Adrenal gland (tissue), 5 donors: ENCODE measurements around the gene ARTN.

ENCODE experiments used
- POLR2A ChIP-seq, 2 donors: fragments of 450-650 bp; IDR thresholded peaks; one replicate each; pipeline ENCODE4 v1.6.1; 2017; ENCODE audit warnings: antibody characterized with exemption in 2 of 2, mild to moderate bottlenecking in 2 of 2, moderate library complexity in 1 of 2
- TF ChIP-seq, protein P1 (sequence below), 6 experiments: fragments of 450-650 bp in 4 of 6; fragments of 200-600 bp in 2 of 6; sonication (generic) in 1 of 6; IDR thresholded peaks; 1 replicate in 5 of 6; 2 replicates in 1 of 6; pipeline versions ENCODE4 v1.5.1 to v1.8.0; 2016 to 2021; ENCODE audit warnings: antibody characterized with exemption in 6 of 6, mild to moderate bottlenecking in 2 of 6, moderate library complexity in 1 of 6
- donor health status: DM: no; HTN: no; CAD: no.

- TF ChIP-seq POLR2A (IDR thresholded peaks at IDR 0.05), result no peak
- TF ChIP-seq, protein P1, sequence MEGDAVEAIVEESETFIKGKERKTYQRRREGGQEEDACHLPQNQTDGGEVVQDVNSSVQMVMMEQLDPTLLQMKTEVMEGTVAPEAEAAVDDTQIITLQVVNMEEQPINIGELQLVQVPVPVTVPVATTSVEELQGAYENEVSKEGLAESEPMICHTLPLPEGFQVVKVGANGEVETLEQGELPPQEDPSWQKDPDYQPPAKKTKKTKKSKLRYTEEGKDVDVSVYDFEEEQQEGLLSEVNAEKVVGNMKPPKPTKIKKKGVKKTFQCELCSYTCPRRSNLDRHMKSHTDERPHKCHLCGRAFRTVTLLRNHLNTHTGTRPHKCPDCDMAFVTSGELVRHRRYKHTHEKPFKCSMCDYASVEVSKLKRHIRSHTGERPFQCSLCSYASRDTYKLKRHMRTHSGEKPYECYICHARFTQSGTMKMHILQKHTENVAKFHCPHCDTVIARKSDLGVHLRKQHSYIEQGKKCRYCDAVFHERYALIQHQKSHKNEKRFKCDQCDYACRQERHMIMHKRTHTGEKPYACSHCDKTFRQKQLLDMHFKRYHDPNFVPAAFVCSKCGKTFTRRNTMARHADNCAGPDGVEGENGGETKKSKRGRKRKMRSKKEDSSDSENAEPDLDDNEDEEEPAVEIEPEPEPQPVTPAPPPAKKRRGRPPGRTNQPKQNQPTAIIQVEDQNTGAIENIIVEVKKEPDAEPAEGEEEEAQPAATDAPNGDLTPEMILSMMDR (IDR thresholded peaks at IDR 0.05), result no peak
These were observed 42.4 kb downstream of the ARTN start for GRCh38 chr1:43976045-43976444.
